ENCODE measurements around the gene NPSR1.

DNA sequence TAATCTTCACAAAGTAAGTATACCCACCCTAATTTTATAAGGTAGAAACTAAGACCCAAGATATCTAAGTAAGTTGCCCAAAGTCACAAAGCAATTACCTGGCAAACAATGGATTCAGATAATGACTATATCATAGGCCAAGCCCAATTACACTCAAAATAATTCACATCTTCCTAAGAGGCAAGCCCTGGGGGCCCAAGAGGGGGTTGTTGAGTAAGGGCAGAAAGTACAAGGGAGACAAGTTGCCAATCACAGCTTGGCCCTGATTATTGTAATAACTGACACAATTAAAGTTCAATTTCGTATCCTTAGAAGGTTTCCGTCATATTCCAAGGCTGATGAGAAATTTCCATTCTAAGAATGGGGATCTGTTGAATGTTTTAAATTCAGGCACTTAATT lies 91.4 kb downstream of the NPSR1 start:
- TF ChIP-seq, protein P1, sequence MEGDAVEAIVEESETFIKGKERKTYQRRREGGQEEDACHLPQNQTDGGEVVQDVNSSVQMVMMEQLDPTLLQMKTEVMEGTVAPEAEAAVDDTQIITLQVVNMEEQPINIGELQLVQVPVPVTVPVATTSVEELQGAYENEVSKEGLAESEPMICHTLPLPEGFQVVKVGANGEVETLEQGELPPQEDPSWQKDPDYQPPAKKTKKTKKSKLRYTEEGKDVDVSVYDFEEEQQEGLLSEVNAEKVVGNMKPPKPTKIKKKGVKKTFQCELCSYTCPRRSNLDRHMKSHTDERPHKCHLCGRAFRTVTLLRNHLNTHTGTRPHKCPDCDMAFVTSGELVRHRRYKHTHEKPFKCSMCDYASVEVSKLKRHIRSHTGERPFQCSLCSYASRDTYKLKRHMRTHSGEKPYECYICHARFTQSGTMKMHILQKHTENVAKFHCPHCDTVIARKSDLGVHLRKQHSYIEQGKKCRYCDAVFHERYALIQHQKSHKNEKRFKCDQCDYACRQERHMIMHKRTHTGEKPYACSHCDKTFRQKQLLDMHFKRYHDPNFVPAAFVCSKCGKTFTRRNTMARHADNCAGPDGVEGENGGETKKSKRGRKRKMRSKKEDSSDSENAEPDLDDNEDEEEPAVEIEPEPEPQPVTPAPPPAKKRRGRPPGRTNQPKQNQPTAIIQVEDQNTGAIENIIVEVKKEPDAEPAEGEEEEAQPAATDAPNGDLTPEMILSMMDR (IDR thresholded peaks at IDR 0.05) = no peak
- TF ChIP-seq POLR2A (IDR thresholded peaks at IDR 0.05) = no peak

Measured in body of pancreas (tissue), 4 donors.